Left lung (tissue), 14 donors: ENCODE data around the gene PALM3. TPM values are rescaled to one million over a fixed set of nuclear protein-coding genes. Genes with fewer than 3 reads are reported as not detected.

Experiments
- ATAC-seq: fragments of 200-7000 bp; cut with Tn5 transposase; one replicate; pipeline ENCODE4 v1.9.1; 2020; ENCODE audit warnings: moderate library complexity
- DNase-seq, 4 donors: peaks; one replicate each; pipeline ENCODE4 v3.0.0-alpha.2; 2013 to 2020
- H3K27ac ChIP-seq, 2 donors: fragments of 200-600 bp; sonication (generic) in 1 of 2; one replicate each; pipeline versions ENCODE4 v1.5.0 to v1.8.0; 2020 to 2021
- H3K27me3 ChIP-seq, 2 donors: fragments of 200-600 bp; sonication (generic) in 1 of 2; one replicate each; pipeline versions ENCODE4 v1.5.0 to v1.8.0; 2020 to 2021
- H3K36me3 ChIP-seq, 2 donors: fragments of 200-600 bp; sonication (generic) in 1 of 2; one replicate each; pipeline versions ENCODE4 v1.5.0 to v1.8.0; 2020 to 2021
- H3K4me1 ChIP-seq, 2 donors: fragments of 200-600 bp; one replicate each; pipeline ENCODE4 v1.8.0; 2021
- H3K4me3 ChIP-seq, 2 donors: fragments of 200-600 bp; sonication (generic) in 1 of 2; one replicate each; pipeline versions ENCODE4 v1.5.0 to v1.8.0; 2020 to 2021; ENCODE audit warnings: mild to moderate bottlenecking in 1 of 2
- H3K9me3 ChIP-seq, 2 donors: fragments of 200-600 bp; sonication (generic) in 1 of 2; one replicate each; pipeline versions ENCODE4 v1.5.0 to v1.8.0; 2020 to 2021
- intact Hi-C, 2 donors: fragments of 100-400 bp; cut with DNase I; formaldehyde crosslinking; loops; one replicate each; pipeline versions ENCODE4 v1.11.2 to v1.14.2; 2022
- long read RNA-seq, 12 donors: library from polyadenylated mRNA in 2 of 12; unstranded in 2 of 12; transcript quantifications; one replicate each; pipeline ENCODE4 v2.0.0 and lab custom pipeline, GENCODE V29; 2019 to 2026
- polyA plus RNA-seq, 6 donors: library from polyadenylated mRNA; unstranded; fragments of 120-200 nt; gene quantifications; one replicate each; pipeline ENCODE4 v1.2.1, GENCODE V29; 2013; ENCODE audit not compliant: insufficient read length in 6 of 6
- total RNA-seq, 2 donors: library from RNA; stranded (reverse); fragmentation: NEBNext Ultra II Directional; extraction: Animal tissue kit (Norgen Biotek cat#: 25700); gene quantifications; one replicate each; pipeline ENCODE4 v1.2.1, GENCODE V29; 2021
- TF ChIP-seq, protein P1 (sequence below), 2 donors: fragments of 200-600 bp; sonication (generic) in 1 of 2; IDR thresholded peaks; one replicate each; pipeline versions ENCODE4 v1.5.0 to v1.8.0; 2021; ENCODE audit warnings: antibody characterized with exemption in 2 of 2
- donor health status: DM: no; HTN: yes; CAD: no.
- donor health status: DM: no; HTN: no; CAD: no.

The PALM3 gene, protein sequence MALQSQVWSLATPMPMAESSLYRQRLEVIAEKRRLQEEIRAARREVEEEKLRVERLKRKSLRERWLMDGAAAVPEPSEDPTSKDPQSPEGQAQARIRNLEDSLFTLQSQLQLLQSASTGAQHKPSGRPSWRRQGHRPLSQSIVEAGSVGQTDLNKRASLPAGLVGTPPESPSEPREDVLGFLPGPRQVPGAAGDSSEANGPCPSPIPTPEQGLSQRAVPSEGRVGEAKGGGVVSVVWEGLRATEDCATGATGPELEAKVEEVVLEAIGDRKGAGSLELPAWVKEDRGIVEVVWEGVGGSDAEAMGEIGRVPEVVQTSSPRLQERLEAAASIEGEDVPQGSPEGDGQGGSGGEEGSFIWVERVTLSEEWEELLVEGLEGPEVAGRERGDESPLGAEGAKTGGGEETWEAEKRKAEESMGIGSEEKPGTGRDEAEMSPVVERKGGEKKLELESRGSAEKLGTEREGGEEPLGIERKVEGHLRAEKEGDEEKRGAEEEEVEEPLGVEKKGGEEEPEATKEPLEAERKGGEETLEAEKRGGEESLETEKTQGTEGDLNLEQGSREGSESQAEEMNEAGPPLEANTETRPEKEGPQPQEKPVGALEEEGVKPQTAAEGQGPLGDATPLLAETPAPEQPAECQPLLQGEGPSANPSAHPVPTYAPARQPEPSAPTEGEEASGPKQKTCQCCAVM
- total RNA-seq, result 1 to 10 TPM; 6.0 to 8.7 TPM
- polyA plus RNA-seq, result 10 to 100 TPM; 12.7 to 26.6 (median 19.0) TPM
- long read RNA-seq, donor 1, partial matches to known transcripts, result 0 of 1 reads
- long read RNA-seq, donor 1, other reads (novel, unspliced or antisense), result 0 of 1 reads
- long read RNA-seq, donor 2, result 0 reads
- long read RNA-seq, donor 3, partial matches to known transcripts, result 0 of 1 reads
- long read RNA-seq, donor 3, other reads (novel, unspliced or antisense), result 0 of 1 reads
- long read RNA-seq, donor 4, result 0 reads
- long read RNA-seq, donor 5, result 0 reads
- long read RNA-seq, donor 6, partial matches to known transcripts, result 0 of 1 reads
- long read RNA-seq, donor 6, other reads (novel, unspliced or antisense), result 0 of 1 reads
- long read RNA-seq, donor 7, result 0 reads
- long read RNA-seq, donor 8, partial matches to known transcripts, result 0 of 3 reads
- long read RNA-seq, donor 8, other reads (novel, unspliced or antisense), result 0 of 3 reads
- long read RNA-seq, donor 9, result 0 reads
- long read RNA-seq, donor 10, result 0 reads
- long read RNA-seq, donor 11, result 0 reads
- long read RNA-seq, donor 12, result 0 reads

DNA sequence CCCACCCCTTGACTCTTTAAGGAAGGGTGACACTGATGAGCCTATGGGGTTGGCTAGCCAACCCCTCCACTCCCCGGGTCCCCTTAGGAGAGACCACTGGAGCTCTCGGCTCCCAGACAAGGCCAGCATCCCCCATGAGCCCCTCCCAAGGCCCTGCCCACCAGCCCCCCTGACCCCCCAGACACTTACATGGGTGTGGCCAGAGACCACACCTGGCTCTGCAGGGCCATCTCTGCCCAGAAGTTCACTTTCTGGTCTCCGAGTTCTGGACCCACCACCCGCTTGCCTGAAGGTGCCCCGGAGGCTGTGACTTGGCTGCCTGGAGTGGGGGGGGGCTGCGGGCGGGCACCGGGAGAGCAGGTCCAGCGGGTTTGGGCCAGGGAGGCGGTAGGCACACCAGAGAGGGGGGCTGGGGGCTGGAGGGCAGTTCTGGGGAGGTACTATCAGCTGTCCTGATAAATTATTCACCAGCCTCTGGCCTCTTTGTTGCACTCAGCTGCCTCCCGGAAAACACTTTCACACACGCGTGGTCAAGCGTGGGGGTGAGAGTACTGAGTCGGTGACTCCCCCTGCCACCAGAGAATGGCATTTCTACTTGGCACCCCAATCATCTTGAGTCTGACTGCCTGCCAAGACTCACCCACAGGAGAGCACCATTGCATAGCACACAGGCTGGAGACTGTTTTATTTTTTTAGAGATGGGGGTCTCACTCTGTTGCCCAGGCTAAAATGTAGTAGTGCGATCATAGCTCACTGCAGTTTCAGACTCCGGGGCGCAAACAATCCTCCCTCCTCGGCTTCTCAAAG is at the start of gene PALM3:
Gene PALM3, minus strand, starts transcription at position 326 of the 807 bp plus-strand sequence. Its CDS starts 96 bp downstream, at position 230.
- TF ChIP-seq, protein P1, sequence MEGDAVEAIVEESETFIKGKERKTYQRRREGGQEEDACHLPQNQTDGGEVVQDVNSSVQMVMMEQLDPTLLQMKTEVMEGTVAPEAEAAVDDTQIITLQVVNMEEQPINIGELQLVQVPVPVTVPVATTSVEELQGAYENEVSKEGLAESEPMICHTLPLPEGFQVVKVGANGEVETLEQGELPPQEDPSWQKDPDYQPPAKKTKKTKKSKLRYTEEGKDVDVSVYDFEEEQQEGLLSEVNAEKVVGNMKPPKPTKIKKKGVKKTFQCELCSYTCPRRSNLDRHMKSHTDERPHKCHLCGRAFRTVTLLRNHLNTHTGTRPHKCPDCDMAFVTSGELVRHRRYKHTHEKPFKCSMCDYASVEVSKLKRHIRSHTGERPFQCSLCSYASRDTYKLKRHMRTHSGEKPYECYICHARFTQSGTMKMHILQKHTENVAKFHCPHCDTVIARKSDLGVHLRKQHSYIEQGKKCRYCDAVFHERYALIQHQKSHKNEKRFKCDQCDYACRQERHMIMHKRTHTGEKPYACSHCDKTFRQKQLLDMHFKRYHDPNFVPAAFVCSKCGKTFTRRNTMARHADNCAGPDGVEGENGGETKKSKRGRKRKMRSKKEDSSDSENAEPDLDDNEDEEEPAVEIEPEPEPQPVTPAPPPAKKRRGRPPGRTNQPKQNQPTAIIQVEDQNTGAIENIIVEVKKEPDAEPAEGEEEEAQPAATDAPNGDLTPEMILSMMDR (IDR thresholded peaks at IDR 0.05), result no peak
- no peaks in the 10 kb centered on the region for H3K36me3 ChIP-seq
- intact Hi-C loops, result loop anchor here in 1 of 2 donors (10.0 kb wide), 1 partner anchor 177 kb away; no protein-coding TSS in a partner anchor
- ATAC-seq, result peak; percentile 90
- no peak within 1 kb of the TSS for H3K27ac ChIP-seq
- peak within 1 kb of the TSS in 1 of 2 donors; percentile 33 for H3K4me3 ChIP-seq
- H3K27me3 ChIP-seq, result peaks cover 11 to 56% of the 10 kb centered on the region in 2 donors
- DNase-seq, result peak in 2 of 4 donors; percentile 59 to 73
- no peaks in the 10 kb centered on the region for H3K9me3 ChIP-seq
- peaks cover 0 to 22% of the 10 kb centered on the region in 2 donors for H3K4me1 ChIP-seq

DNA sequence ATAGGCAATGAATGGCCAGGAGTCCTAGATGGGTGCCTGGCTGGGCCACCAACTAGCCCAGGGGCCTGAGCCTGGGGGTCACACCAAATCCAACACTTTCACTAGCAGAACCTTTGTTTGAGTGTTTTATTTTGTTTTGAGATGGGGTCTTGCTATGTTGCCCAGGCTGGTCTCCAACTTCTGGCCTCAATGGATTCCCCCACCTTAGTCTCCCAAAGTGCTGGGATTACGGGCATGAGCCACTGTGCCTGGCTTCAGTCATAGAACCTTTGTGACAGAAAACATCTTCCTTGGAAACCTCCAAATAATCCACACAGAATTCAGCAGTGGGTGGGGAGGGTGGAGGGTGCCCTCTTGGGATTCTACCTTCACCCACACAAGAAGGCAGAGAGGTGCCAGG is 49.6 kb upstream of the PALM3 start:
- intact Hi-C loops, result no loop called here
- TF ChIP-seq, protein P1 (IDR thresholded peaks at IDR 0.05), result no peak
- H3K27ac ChIP-seq, result no peak overlapping the region

DNA sequence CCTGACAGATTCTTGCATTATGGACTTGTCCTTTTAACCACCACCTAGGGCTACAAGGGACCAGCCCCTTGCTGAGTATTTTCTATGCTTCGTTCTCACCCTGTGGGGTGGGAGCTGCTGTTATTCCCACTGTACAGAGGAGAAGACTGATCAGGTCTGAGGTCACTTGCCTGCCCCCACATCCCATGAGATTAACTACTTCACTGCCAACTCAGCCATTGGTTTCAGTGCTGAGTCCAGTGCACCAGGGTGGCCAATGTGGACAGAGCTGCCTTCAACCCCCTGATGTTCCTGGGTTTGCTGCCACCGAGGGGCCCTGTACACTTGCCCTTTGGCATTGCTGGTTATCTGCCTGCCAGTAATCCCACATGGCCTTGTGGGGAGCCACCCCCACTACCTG is 48.8 kb upstream of the PALM3 start:
- H3K4me1 ChIP-seq, result peaks cover 21 to 40% of the 10 kb centered on the region in 2 donors
- DNase-seq, result no peak
- TF ChIP-seq, protein P1 (IDR thresholded peaks at IDR 0.05), result no peak
- no peaks in the 10 kb centered on the region for H3K9me3 ChIP-seq
- no peak overlapping the region for H3K27ac ChIP-seq
- no peak for ATAC-seq
- H3K4me3 ChIP-seq, result no peak overlapping the region
- H3K27me3 ChIP-seq, result no peaks in the 10 kb centered on the region
- peaks cover 0 to 32% of the 10 kb centered on the region in 2 donors for H3K36me3 ChIP-seq
- intact Hi-C loops, result no loop called here

More for the DNA sequence above, 49.6 kb upstream of the PALM3 start:
- H3K4me3 ChIP-seq, result no peak overlapping the region
- no peak for ATAC-seq
- H3K36me3 ChIP-seq, result peaks cover 0 to 23% of the 10 kb centered on the region in 2 donors
- H3K27me3 ChIP-seq, result no peaks in the 10 kb centered on the region
- peaks cover 29 to 48% of the 10 kb centered on the region in 2 donors for H3K4me1 ChIP-seq
- no peaks in the 10 kb centered on the region for H3K9me3 ChIP-seq
- no peak for DNase-seq

DNA sequence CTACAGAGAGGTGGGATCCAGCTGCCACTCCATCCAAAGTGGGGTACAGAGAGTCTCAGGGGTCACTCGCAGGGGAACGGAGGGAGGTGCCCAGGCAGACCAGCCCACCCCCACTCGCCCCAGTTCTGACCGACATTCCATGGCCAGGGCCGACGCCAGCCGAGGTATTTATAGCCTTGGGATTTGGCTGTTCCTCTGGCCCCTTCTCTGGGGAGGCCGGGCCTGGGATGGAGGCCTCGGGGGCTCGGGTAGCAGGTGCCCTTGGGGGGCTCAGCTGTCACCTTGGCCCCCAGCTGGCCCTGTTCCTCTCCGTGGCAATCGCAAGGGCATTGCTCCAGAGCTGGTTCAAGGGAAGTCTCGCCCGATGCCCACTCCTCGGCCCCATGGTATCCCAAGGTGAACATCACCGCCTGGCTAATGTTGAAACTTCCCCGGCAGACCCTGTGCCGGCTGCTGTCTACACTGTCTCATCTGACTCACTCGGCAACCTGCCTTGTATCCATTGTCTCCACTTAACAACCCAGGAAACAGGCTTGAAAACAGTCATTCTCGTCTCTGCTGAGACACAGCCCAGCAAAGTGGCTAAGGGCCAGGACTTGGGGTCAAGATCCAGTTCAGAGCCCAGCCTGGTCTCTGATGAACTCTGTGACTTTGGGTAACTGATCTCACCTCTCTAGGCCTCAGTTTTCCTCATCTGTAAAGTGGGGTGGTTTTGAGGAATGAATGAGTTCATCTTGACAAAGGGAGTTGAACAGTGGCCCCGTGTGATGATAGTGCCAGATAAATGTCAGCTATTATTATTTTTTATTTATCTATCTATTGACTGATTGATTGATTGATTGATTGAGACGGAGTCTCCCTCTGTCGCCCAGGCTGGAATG is 45.9 kb upstream of the PALM3 start:
- DNase-seq, result no peak
- Histone ChIP-seq H3K4me1 (peaks cover 6 to 11% of the 10 kb centered on the region in 2 donors), H3K27me3 (no peaks in the 10 kb centered on the region), H3K9me3 (no peaks in the 10 kb centered on the region), H3K36me3 (peaks cover 0 to 60% of the 10 kb centered on the region in 2 donors), H3K4me3 (no peak overlapping the region), H3K27ac (no peak overlapping the region)
- intact Hi-C loops, result no loop called here
- TF ChIP-seq, protein P1 (IDR thresholded peaks at IDR 0.05), result no peak
- ATAC-seq, result no peak
